ENCODE data around the gene SV2C.
"Not testable (repeated sequence)": the region's sequence is repeated elsewhere in the genome, so short reads cannot be mapped to it uniquely, and the experiment has no call there.

Gene SV2C

DNA sequence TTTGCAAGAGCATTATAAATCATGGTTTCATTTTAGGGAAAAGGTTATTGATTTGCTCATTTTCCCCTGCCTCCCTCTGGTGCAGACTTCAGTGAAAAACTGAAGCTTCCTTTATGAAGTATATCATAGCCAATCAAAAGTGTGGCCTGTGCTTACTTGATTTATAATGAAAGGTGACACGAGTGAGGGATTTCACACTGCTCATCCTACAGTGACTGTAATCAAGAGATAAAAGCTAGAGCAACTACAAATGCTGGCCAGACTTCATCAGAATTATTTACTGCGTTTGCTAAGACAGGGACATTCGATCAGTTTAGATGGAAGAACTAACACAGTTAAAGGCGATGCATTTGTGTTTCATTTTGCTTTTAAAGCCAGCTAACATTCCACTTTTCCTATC lies 151.5 kb downstream of the SV2C start:
- Histone ChIP-seq H3K4me3 (ENCODE audit: low read depth, low read length) (no peak overlapping the region), H3K27me3 (replicated peaks) (no peaks in the 10 kb centered on the region), H3K27ac (no peak overlapping the region), H3K36me3 (replicated peaks) (no peaks in the 10 kb centered on the region)
- DNase-seq = no peak
- in situ Hi-C loops (cut with HindIII; ENCODE audit: low pct_ligation_motif_present, low sequenced_read_pairs) = no loop called here
- TF ChIP-seq, protein P1, sequence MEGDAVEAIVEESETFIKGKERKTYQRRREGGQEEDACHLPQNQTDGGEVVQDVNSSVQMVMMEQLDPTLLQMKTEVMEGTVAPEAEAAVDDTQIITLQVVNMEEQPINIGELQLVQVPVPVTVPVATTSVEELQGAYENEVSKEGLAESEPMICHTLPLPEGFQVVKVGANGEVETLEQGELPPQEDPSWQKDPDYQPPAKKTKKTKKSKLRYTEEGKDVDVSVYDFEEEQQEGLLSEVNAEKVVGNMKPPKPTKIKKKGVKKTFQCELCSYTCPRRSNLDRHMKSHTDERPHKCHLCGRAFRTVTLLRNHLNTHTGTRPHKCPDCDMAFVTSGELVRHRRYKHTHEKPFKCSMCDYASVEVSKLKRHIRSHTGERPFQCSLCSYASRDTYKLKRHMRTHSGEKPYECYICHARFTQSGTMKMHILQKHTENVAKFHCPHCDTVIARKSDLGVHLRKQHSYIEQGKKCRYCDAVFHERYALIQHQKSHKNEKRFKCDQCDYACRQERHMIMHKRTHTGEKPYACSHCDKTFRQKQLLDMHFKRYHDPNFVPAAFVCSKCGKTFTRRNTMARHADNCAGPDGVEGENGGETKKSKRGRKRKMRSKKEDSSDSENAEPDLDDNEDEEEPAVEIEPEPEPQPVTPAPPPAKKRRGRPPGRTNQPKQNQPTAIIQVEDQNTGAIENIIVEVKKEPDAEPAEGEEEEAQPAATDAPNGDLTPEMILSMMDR (IDR thresholded peaks at IDR 0.05; ENCODE audit: low read depth, low read length, missing control alignments) = no peak

DNA sequence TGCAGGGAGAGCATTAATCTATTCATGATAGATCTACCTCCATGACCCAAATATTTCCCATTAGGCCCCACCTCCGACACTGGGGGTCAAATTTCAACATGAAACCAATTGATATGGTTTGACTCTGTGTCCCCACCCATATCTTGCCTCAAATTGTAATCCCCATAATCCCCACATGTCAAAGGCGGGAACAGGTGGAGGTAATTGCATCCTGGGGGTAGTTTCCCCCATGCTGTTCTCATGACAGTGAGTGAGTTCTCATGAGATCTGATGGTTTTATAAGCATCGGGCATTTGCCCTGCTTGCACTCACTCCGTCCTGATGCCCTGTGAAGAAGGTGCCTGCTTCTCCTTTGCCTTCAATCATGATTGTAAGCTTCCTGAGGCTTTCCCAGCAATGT lies 153.5 kb downstream of the SV2C start:
- DNase-seq = no peak
- in situ Hi-C loops (cut with HindIII; ENCODE audit: low pct_ligation_motif_present, low sequenced_read_pairs) = no loop called here
- TF ChIP-seq, protein P1 (IDR thresholded peaks at IDR 0.05; ENCODE audit: low read depth, low read length, missing control alignments) = no peak
- no peaks in the 10 kb centered on the region for H3K27me3 ChIP-seq (replicated peaks)
- no peaks in the 10 kb centered on the region for H3K36me3 ChIP-seq (replicated peaks)
- no peak overlapping the region for H3K27ac ChIP-seq
- no peak overlapping the region for H3K4me3 ChIP-seq (ENCODE audit: low read depth, low read length)

DNA sequence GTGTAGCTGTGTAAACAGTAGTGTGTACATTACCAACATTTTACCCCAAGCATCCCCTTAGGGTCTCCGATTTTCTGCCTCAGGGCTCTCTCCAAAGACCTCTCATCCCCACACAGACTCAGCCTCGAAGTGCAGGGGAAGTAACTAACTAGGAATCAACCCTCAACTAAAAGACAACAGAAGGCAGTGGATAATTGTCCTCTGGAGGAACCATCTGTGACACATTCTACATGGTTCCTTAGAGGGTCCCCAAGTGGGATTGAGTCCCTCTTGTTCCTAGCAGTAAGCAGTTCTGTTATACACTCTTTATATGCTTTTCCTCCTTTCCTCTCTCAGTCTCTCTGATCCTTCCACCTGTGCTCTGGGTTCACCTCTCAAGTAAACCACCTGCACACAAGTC lies 157.2 kb downstream of the SV2C start:
- in situ Hi-C loops (cut with HindIII; ENCODE audit: low pct_ligation_motif_present, low sequenced_read_pairs) = no loop called here
- no peak overlapping the region for H3K27ac ChIP-seq
- TF ChIP-seq, protein P1 (IDR thresholded peaks at IDR 0.05; ENCODE audit: low read depth, low read length, missing control alignments) = no peak

DNA sequence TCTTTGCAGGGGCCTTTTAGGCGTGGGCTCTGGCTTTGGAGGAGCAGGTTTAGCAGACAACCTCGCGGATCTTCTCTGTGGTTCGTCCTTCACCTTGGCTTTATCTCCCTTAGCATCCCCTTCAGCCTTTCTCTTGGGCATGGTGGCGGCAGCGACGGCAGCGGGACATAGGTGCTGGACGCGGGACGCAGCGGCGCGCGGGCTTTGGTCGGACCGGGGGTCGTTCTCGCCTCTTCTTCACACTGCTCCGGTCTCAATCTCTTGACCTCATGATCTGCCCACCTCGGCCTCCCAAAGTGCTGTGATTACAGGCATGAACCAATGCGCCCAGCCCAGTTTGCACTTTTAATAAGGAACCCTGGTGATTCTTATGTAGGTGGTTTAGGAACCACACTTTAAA lies 159.0 kb downstream of the SV2C start:
- H3K27ac ChIP-seq; H3K4me3 ChIP-seq (ENCODE audit: low read depth, low read length); DNase-seq; in situ Hi-C loops (cut with HindIII; ENCODE audit: low pct_ligation_motif_present, low sequenced_read_pairs); H3K27me3 ChIP-seq (replicated peaks); H3K36me3 ChIP-seq (replicated peaks): not testable (repeated sequence)

More for the DNA sequence above, 157.2 kb downstream of the SV2C start:
- H3K36me3 ChIP-seq (replicated peaks) = no peaks in the 10 kb centered on the region
- no peak overlapping the region for H3K4me3 ChIP-seq (ENCODE audit: low read depth, low read length)
- DNase-seq = no peak
- H3K27me3 ChIP-seq (replicated peaks) = no peaks in the 10 kb centered on the region

DNA sequence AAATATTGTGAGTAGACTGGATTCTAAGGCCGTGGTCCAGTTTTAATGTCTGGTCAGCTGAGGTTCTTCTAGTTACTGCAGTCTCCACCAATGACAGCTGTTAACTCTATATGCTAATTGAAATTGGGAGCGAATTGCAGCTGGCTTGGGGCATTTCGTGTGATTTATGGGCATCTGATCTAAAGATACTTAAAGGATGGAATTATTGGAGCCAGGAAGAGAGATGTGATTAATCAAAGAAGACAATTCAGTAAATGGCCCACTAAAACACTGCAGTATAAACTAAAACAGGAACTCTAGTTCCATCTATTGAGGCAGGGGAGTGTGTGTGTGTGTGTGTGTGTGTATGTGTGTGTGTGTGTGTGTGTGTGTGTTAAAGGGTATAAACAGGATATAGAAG lies 162.4 kb downstream of the SV2C start:
- no peaks in the 10 kb centered on the region for H3K27me3 ChIP-seq (replicated peaks)
- H3K4me3 ChIP-seq (ENCODE audit: low read depth, low read length) = no peak overlapping the region
- no peak for DNase-seq
- TF ChIP-seq, protein P1 (IDR thresholded peaks at IDR 0.05; ENCODE audit: low read depth, low read length, missing control alignments) = no peak
- H3K27ac ChIP-seq = no peak overlapping the region
- H3K36me3 ChIP-seq (replicated peaks) = no peaks in the 10 kb centered on the region
- in situ Hi-C loops (cut with HindIII; ENCODE audit: low pct_ligation_motif_present, low sequenced_read_pairs) = no loop called here

DNA sequence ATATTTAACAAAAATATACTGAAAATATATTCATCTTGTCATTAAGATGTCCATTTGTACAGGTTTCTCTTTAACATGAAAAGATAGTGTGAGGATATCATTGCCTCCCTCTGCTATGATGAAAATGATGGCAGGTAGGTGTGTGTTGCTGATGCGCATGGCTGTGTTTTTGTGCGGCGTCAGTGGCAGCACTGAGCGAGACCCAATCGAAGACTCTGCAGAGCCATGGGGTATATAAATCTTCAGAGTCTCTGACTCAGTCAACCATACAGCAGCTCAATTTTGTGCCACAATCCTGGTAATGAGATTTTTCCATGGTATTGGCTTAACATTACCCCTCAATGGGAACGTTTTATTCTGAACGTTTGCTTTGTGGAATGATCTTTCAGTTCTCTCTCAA lies 166.4 kb downstream of the SV2C start:
- TF ChIP-seq, protein P1 (IDR thresholded peaks at IDR 0.05; ENCODE audit: low read depth, low read length, missing control alignments) = no peak
- H3K36me3 ChIP-seq (replicated peaks) = no peaks in the 10 kb centered on the region
- in situ Hi-C loops (cut with HindIII; ENCODE audit: low pct_ligation_motif_present, low sequenced_read_pairs) = no loop called here
- H3K27me3 ChIP-seq (replicated peaks) = no peaks in the 10 kb centered on the region
- H3K27ac ChIP-seq = no peak overlapping the region
- no peak overlapping the region for H3K4me3 ChIP-seq (ENCODE audit: low read depth, low read length)
- no peak for DNase-seq

Data from brain microvascular endothelial cell (primary cell).